HepG2 (cell line): ENCODE results near the gene CRYAB. TPM values are rescaled to one million over a fixed set of nuclear protein-coding genes. Genes with fewer than 3 reads are reported as not detected.

Source experiments
- CREM ChIP-seq, 2 experiments: sonication (generic) in 1 of 2; formaldehyde crosslinking in 1 of 2; IDR thresholded peaks; 2 replicates each; pipeline versions ENCODE4 v1.4.0 to v1.6.1; 2016 to 2020; ENCODE audit warnings: antibody characterized with exemption in 1 of 2, mild to moderate bottlenecking in 1 of 2, missing genetic modification reagents in 1 of 2
- ELF3 ChIP-seq: IDR thresholded peaks from 2 replicates; pipeline ENCODE4 v1.6.1; 2016; ENCODE audit warnings: missing genetic modification reagents, missing compliant biosample characterization
- GATAD2A ChIP-seq: IDR thresholded peaks from 2 replicates; pipeline ENCODE4 v1.6.1; 2016
- NCOR1 ChIP-seq: fragments of 200-600 bp; sonication (generic); IDR thresholded peaks from 2 replicates; pipeline ENCODE4 v1.7.0; 2017; ENCODE audit warnings: antibody characterized with exemption, low read length, borderline replicate concordance
- NONO ChIP-seq, 2 experiments: fragments of 450-650 bp in 1 of 2; sonication (generic) in 1 of 2; formaldehyde crosslinking in 1 of 2; IDR thresholded peaks in 1 of 2; conservative IDR thresholded peaks in 1 of 2; 2 replicates each; pipeline versions ENCODE4 v1.6.1 to v1.8.0; 2017 to 2022; ENCODE audit warnings: mild to moderate bottlenecking in 1 of 2, missing genetic modification reagents in 1 of 2, moderate library complexity in 1 of 2
- POGZ ChIP-seq: sonication (generic); formaldehyde crosslinking; IDR thresholded peaks from 2 replicates; pipeline ENCODE4 v1.4.0; 2020; ENCODE audit warnings: mild to moderate bottlenecking, missing genetic modification reagents
- SMC3 ChIP-seq: IDR thresholded peaks from 2 replicates; pipeline ENCODE4 v1.6.1; 2011; ENCODE audit warnings: low read length, improper control_type of control experiment
- SOX6 ChIP-seq, 2 experiments: fragments of 450-650 bp in 1 of 2; sonication (generic) in 1 of 2; formaldehyde crosslinking in 1 of 2; IDR thresholded peaks; 2 replicates each; pipeline versions ENCODE4 v1.4.0 to v1.6.1; 2017 to 2020; ENCODE audit warnings: antibody characterized with exemption in 1 of 2, mild to moderate bottlenecking in 1 of 2, missing genetic modification reagents in 1 of 2
- TARDBP ChIP-seq: sonication (generic); formaldehyde crosslinking; IDR thresholded peaks from 2 replicates; pipeline ENCODE4 v1.8.0; 2022; ENCODE audit warnings: mild to moderate bottlenecking, missing genetic modification reagents
- TFDP2 ChIP-seq: sonication (generic); formaldehyde crosslinking; IDR thresholded peaks from 2 replicates; pipeline ENCODE4 v1.4.0; 2020; ENCODE audit warnings: missing genetic modification reagents
- ZNF280B ChIP-seq: sonication (generic); formaldehyde crosslinking; IDR thresholded peaks from 2 replicates; pipeline ENCODE4 v1.5.0; 2020; ENCODE audit warnings: missing genetic modification reagents, mild to moderate bottlenecking, borderline replicate concordance
- ZNF446 ChIP-seq: sonication (generic); formaldehyde crosslinking; IDR thresholded peaks from 2 replicates; pipeline ENCODE4 v1.5.0; 2020; ENCODE audit warnings: mild to moderate bottlenecking, missing genetic modification reagents
- ZNF597 ChIP-seq: sonication (generic); formaldehyde crosslinking; IDR thresholded peaks from 2 replicates; pipeline ENCODE4 v1.5.0; 2020; ENCODE audit warnings: missing genetic modification reagents
- ZNF646 ChIP-seq: sonication (generic); formaldehyde crosslinking; IDR thresholded peaks from 2 replicates; pipeline ENCODE4 v1.9.0; 2021; ENCODE audit warnings: mild to moderate bottlenecking, missing genetic modification reagents
- ZNF788 ChIP-seq: sonication (generic); formaldehyde crosslinking; IDR thresholded peaks from 2 replicates; pipeline ENCODE4 v1.5.0; 2020; ENCODE audit warnings: mild to moderate bottlenecking, missing genetic modification reagents, borderline replicate concordance
- polyA plus RNA-seq, 8 experiments: library from polyadenylated mRNA; depleted of rRNA in 3 of 8; stranded (reverse) in 7 of 8; unstranded in 1 of 8; fragments of >200 nt; fragmentation: Illumina TruSeq in 4 of 8; extraction: Trizol in 4 of 8; gene quantifications; 2 replicates each; pipeline versions ENCODE4 v1.2.1 to v1.2.3, GENCODE V29; 2011 to 2016; ENCODE audit warnings: low read depth in 4 of 8, missing spikeins in 1 of 8, mixed read lengths in 1 of 8; ENCODE audit not compliant: insufficient read depth in 1 of 8
- total RNA-seq, 5 experiments: library from RNA; depleted of rRNA; stranded (reverse); fragments of >200 nt; fragmentation: Illumina TruSeq; extraction: Trizol; gene quantifications; 2 replicates each; pipeline ENCODE4 v1.2.3, GENCODE V29; 2016; ENCODE audit warnings: low read depth in 1 of 5

Gene CRYAB
- total and polyA plus RNA-seq, 2 of the 13 experiments (the other 11 are each of a cell fraction or from before 2014, with no cell fraction given), result 0.55 to 1.1 TPM

- peak; percentile 61; the same call in 1 of the 2 replicates for TF ChIP-seq ZNF280B (CRISPR knock-in tag)
- TF ChIP-seq TARDBP, result peak; percentile 77
- TF ChIP-seq ZNF646, result no peak
- TF ChIP-seq ZNF597 (CRISPR knock-in tag), result no peak
- peak; percentile 51; the same call in 1 of the 2 replicates for TF ChIP-seq TFDP2 (CRISPR knock-in tag)
- TF ChIP-seq POGZ, result peak; percentile 61
- peak; percentile 28; the same call in 1 of the 2 replicates for TF ChIP-seq SMC3
- no peak for TF ChIP-seq SOX6 (IDR thresholded peaks at IDR 0.05)
- TF ChIP-seq SOX6 (CRISPR knock-in tag; IDR thresholded peaks at IDR 0.05), result peak; percentile 34; the same call in 1 of the 2 replicates
- peak; percentile 99 for TF ChIP-seq ELF3 (CRISPR knock-in tag)
- TF ChIP-seq CREM (IDR thresholded peaks at IDR 0.05), result peak; percentile 27
- TF ChIP-seq CREM (CRISPR knock-in tag; IDR thresholded peaks at IDR 0.05), result no peak
- TF ChIP-seq ZNF788 (CRISPR knock-in tag), result no peak; the same call in 1 of the 2 replicates
- no peak for TF ChIP-seq NONO (IDR thresholded peaks at IDR 0.05)
- no peak for TF ChIP-seq NONO (CRISPR knock-in tag; conservative IDR thresholded peaks at IDR 0.05)
- TF ChIP-seq GATAD2A (CRISPR knock-in tag), result peak; percentile 70
- TF ChIP-seq ZNF446 (CRISPR knock-in tag), result no peak
- peak; percentile 23; the same call in 1 of the 2 replicates for TF ChIP-seq NCOR1
Observed at GRCh38 chr11:111918390-111919256, 7.1 kb upstream of the CRYAB start, which contains the start of gene C11orf52 (continued).
